GOT3 (cell line): ENCODE measurements around the gene IFI16.
"Not testable (repeated sequence)": the region's sequence is repeated elsewhere in the genome, so short reads cannot be mapped to it uniquely, and the experiment has no call there.

Source experiments
- DNase-seq: peaks from one replicate; lab custom pipeline; 2025; ENCODE audit warnings: mixed read lengths; lab: John Stamatoyannopoulos, UW

The IFI16 gene

GRCh38 chr1:159008744-159009188 lies 941 bp upstream of the IFI16 start:
- DNase-seq, result no peak

GRCh38 chr1:159009287-159009686 lies 420 bp upstream of the IFI16 start:
- DNase-seq, result no peak

GRCh38 chr1:159010391-159010790 lies 684 bp downstream of the IFI16 start:
- DNase-seq, result no peak

- DNase-seq, result not testable (repeated sequence)
Measured at GRCh38 chr1:159011001-159011400, 1.3 kb downstream of the IFI16 start.

- no peak for DNase-seq
Measured at GRCh38 chr1:159011751-159012150, 2.0 kb downstream of the IFI16 start.

- DNase-seq, result no peak
Measured at GRCh38 chr1:159012495-159012894, 2.8 kb downstream of the IFI16 start.

- DNase-seq, result no peak
Measured at GRCh38 chr1:159014003-159014571, 4.4 kb downstream of the IFI16 start.

GRCh38 chr1:159014851-159015250 lies 5.1 kb downstream of the IFI16 start:
- no peak for DNase-seq

- no peak for DNase-seq
Measured at GRCh38 chr1:159015440-159015909, 5.8 kb downstream of the IFI16 start.

GRCh38 chr1:159023723-159024122 lies 14.0 kb downstream of the IFI16 start:
- DNase-seq, result no peak

- no peak for DNase-seq
Measured at GRCh38 chr1:159025043-159025442, 15.3 kb downstream of the IFI16 start.

- DNase-seq, result not testable (repeated sequence)
Measured at GRCh38 chr1:159026841-159027240, 17.1 kb downstream of the IFI16 start.

- DNase-seq, result no peak
Measured at GRCh38 chr1:159030311-159030710, 20.6 kb downstream of the IFI16 start.

GRCh38 chr1:159030877-159031447 lies 21.3 kb downstream of the IFI16 start:
- DNase-seq, result no peak

GRCh38 chr1:159040206-159040605 lies 30.5 kb downstream of the IFI16 start:
- no peak for DNase-seq

- no peak for DNase-seq
Measured at GRCh38 chr1:159040893-159041724, 31.4 kb downstream of the IFI16 start.

- DNase-seq, result not testable (repeated sequence)
Measured at GRCh38 chr1:159046486-159046885, 36.8 kb downstream of the IFI16 start.

- DNase-seq, result no peak
Measured at GRCh38 chr1:159051436-159051835, 41.7 kb downstream of the IFI16 start.

GRCh38 chr1:159054427-159054826 lies 44.7 kb downstream of the IFI16 start:
- DNase-seq, result no peak

- DNase-seq, result no peak
Measured at GRCh38 chr1:159055181-159055641, 45.5 kb downstream of the IFI16 start.

- DNase-seq, result no peak
Measured at GRCh38 chr1:159056069-159056698, 46.5 kb downstream of the IFI16 start.

- no peak for DNase-seq
Measured at GRCh38 chr1:159058751-159059150, 49.0 kb downstream of the IFI16 start.
